HEK293 (cell line): Measurements from ENCODE around the gene CCND3.

Experiments used
- CTCF ChIA-PET: fragments of 350-600 bp; formaldehyde crosslinking; extraction: SDS; loops from one replicate; lab custom pipeline; 2021; ENCODE audit warnings: antibody characterized with exemption; lab: Yijun Ruan, JAX
- POLR2A ChIA-PET: fragments of 300-600 bp; formaldehyde crosslinking; extraction: SDS; loops from one replicate; lab custom pipeline; 2020; ENCODE audit warnings: antibody characterized with exemption, inconsistent platforms; lab: Yijun Ruan, JAX
- H3K27ac ChIP-seq: fragments of 200-500 bp; sonication (Bioruptor generic); 2 replicates; pipeline ENCODE4 v1.5.1; 2014; ENCODE audit warnings: low read depth, low read length, control low read depth, inconsistent platforms; ENCODE audit errors: extremely low read depth
- H3K36me3 ChIP-seq, 2 experiments: fragments of 200-500 bp in 1 of 2; sonication (Bioruptor generic) in 1 of 2; 1 replicate in 1 of 2; 2 replicates in 1 of 2; pipeline ENCODE4 v1.5.1; 2014 to 2017; ENCODE audit warnings: inconsistent platforms in 2 of 2, low read length in 2 of 2; ENCODE audit not compliant: control insufficient read depth in 2 of 2, insufficient read depth in 1 of 2
- H3K4me1 ChIP-seq: fragments of 200-500 bp; sonication (Bioruptor generic); 2 replicates; pipeline ENCODE4 v1.5.1; 2014; ENCODE audit warnings: mild to moderate bottlenecking, low read length, inconsistent platforms; ENCODE audit not compliant: control insufficient read depth, insufficient read depth
- H3K4me3 ChIP-seq: 2 replicates; pipeline ENCODE4 v1.5.1; 2011; ENCODE audit warnings: low read depth, mild to moderate bottlenecking, control low read depth, low read length, moderate library complexity
- H3K9me3 ChIP-seq: fragments of 200-500 bp; sonication (Bioruptor generic); 2 replicates; pipeline ENCODE4 v1.5.1; 2014; ENCODE audit warnings: low read depth, low read length, inconsistent platforms; ENCODE audit not compliant: control insufficient read depth, insufficient read depth
- BCL6B ChIP-seq: fragments of 450-650 bp; formaldehyde crosslinking; IDR thresholded peaks from 2 replicates; pipeline ENCODE4 v1.5.1; 2017; ENCODE audit warnings: missing biosample characterization, missing genetic modification characterization
- KLF7 ChIP-seq: fragments of 450-650 bp; formaldehyde crosslinking; IDR thresholded peaks from 2 replicates; pipeline ENCODE4 v1.5.1; 2016; ENCODE audit warnings: missing biosample characterization, missing genetic modification characterization, borderline replicate concordance
- PRDM1 ChIP-seq: fragments of 450-650 bp; formaldehyde crosslinking; IDR thresholded peaks from 2 replicates; pipeline ENCODE4; 2016; ENCODE audit warnings: missing biosample characterization, missing genetic modification characterization
- REPIN1 ChIP-seq: fragments of 450-650 bp; formaldehyde crosslinking; IDR thresholded peaks from 2 replicates; pipeline ENCODE4 v1.5.1; 2017; ENCODE audit warnings: missing biosample characterization, missing genetic modification characterization, low read depth
- ZFP3 ChIP-seq: fragments of 450-650 bp; formaldehyde crosslinking; IDR thresholded peaks from 2 replicates; pipeline ENCODE4 v1.5.1; 2016; ENCODE audit warnings: low read depth, missing biosample characterization, missing genetic modification characterization
- ZNF114 ChIP-seq: fragments of 450-650 bp; formaldehyde crosslinking; IDR thresholded peaks from 2 replicates; pipeline ENCODE4 v1.5.0; 2017; ENCODE audit warnings: missing biosample characterization, missing genetic modification characterization
- ZNF155 ChIP-seq: fragments of 450-650 bp; formaldehyde crosslinking; IDR thresholded peaks from 2 replicates; pipeline ENCODE4 v1.5.1; 2016; ENCODE audit warnings: missing biosample characterization, missing genetic modification characterization
- ZNF169 ChIP-seq: fragments of 450-650 bp; formaldehyde crosslinking; IDR thresholded peaks from 2 replicates; pipeline ENCODE4 v1.5.1; 2016; ENCODE audit warnings: missing biosample characterization, missing genetic modification characterization
- ZNF175 ChIP-seq: fragments of 450-650 bp; formaldehyde crosslinking; IDR thresholded peaks from 2 replicates; pipeline ENCODE4 v1.5.1; 2016; ENCODE audit warnings: missing biosample characterization, missing genetic modification characterization
- ZNF214 ChIP-seq: fragments of 450-650 bp; formaldehyde crosslinking; IDR thresholded peaks from 2 replicates; pipeline ENCODE4 v1.5.1; 2017; ENCODE audit warnings: missing biosample characterization, mild to moderate bottlenecking, missing genetic modification characterization, borderline replicate concordance
- ZNF274 ChIP-seq, 2 experiments: fragments of 200-500 bp in 1 of 2; fragments of 450-650 bp in 1 of 2; sonication (Bioruptor generic) in 1 of 2; formaldehyde crosslinking in 1 of 2; IDR thresholded peaks; 2 replicates each; pipeline versions ENCODE4 v1.5.1 to v1.6.1; 2014 to 2016; ENCODE audit warnings: borderline replicate concordance in 1 of 2, inconsistent platforms in 1 of 2, low read length in 1 of 2, missing biosample characterization in 1 of 2, missing genetic modification characterization in 1 of 2
- ZNF555 ChIP-seq: fragments of 450-650 bp; formaldehyde crosslinking; conservative IDR thresholded peaks from 2 replicates; pipeline ENCODE4 v1.5.1; 2017; ENCODE audit warnings: missing biosample characterization, mild to moderate bottlenecking, missing genetic modification characterization, inconsistent platforms
- ZNF654 ChIP-seq: fragments of 450-650 bp; formaldehyde crosslinking; IDR thresholded peaks from 2 replicates; pipeline ENCODE4 v1.5.1; 2016; ENCODE audit warnings: low read depth, missing biosample characterization, missing genetic modification characterization
- ZNF670 ChIP-seq: fragments of 450-650 bp; formaldehyde crosslinking; IDR thresholded peaks from 2 replicates; pipeline ENCODE4 v1.5.1; 2016; ENCODE audit warnings: missing biosample characterization, missing genetic modification characterization, low read depth
- ZNF707 ChIP-seq: fragments of 450-650 bp; formaldehyde crosslinking; IDR thresholded peaks from 2 replicates; pipeline ENCODE4 v1.5.1; 2016; ENCODE audit warnings: missing biosample characterization, missing genetic modification characterization
- ZNF785 ChIP-seq: fragments of 450-650 bp; formaldehyde crosslinking; IDR thresholded peaks from 2 replicates; pipeline ENCODE4 v1.5.1; 2016; ENCODE audit warnings: missing biosample characterization, missing genetic modification characterization
- ZNF792 ChIP-seq: fragments of 450-650 bp; formaldehyde crosslinking; IDR thresholded peaks from 2 replicates; pipeline ENCODE4 v1.5.1; 2016; ENCODE audit warnings: missing biosample characterization, missing genetic modification characterization
- TF ChIP-seq, protein P1 (sequence below): fragments of 450-650 bp; formaldehyde crosslinking; IDR thresholded peaks from 2 replicates; pipeline ENCODE4 v1.5.1; 2016; ENCODE audit warnings: missing biosample characterization, missing genetic modification characterization
- TF ChIP-seq, protein P2 (sequence below): fragments of 450-650 bp; formaldehyde crosslinking; optimal IDR thresholded peaks from 2 replicates; pipeline ENCODE3; 2016; ENCODE audit warnings: missing biosample characterization, mild to moderate bottlenecking, missing genetic modification characterization
- TF ChIP-seq, protein P3 (sequence below): fragments of 450-650 bp; formaldehyde crosslinking; IDR thresholded peaks from 2 replicates; pipeline ENCODE4 v1.5.1; 2016; ENCODE audit warnings: missing biosample characterization, missing genetic modification characterization
- TF ChIP-seq, protein P4 (sequence below): fragments of 450-650 bp; formaldehyde crosslinking; IDR thresholded peaks from 2 replicates; pipeline ENCODE4 v1.5.1; 2016; ENCODE audit warnings: missing biosample characterization, missing genetic modification characterization
- TF ChIP-seq, protein P5 (sequence below): fragments of 450-650 bp; formaldehyde crosslinking; IDR thresholded peaks from 2 replicates; pipeline ENCODE4 v1.5.1; 2017; ENCODE audit warnings: missing biosample characterization, missing genetic modification characterization
- TF ChIP-seq, protein P6 (sequence below): fragments of 450-650 bp; formaldehyde crosslinking; IDR thresholded peaks from 2 replicates; pipeline ENCODE4 v1.5.1; 2016; ENCODE audit warnings: missing biosample characterization, missing genetic modification characterization

Gene CCND3

GRCh38 chr6:41936073-41936837 is 5.4 kb downstream of the CCND3 start (continued):
- TF ChIP-seq, protein P1, sequence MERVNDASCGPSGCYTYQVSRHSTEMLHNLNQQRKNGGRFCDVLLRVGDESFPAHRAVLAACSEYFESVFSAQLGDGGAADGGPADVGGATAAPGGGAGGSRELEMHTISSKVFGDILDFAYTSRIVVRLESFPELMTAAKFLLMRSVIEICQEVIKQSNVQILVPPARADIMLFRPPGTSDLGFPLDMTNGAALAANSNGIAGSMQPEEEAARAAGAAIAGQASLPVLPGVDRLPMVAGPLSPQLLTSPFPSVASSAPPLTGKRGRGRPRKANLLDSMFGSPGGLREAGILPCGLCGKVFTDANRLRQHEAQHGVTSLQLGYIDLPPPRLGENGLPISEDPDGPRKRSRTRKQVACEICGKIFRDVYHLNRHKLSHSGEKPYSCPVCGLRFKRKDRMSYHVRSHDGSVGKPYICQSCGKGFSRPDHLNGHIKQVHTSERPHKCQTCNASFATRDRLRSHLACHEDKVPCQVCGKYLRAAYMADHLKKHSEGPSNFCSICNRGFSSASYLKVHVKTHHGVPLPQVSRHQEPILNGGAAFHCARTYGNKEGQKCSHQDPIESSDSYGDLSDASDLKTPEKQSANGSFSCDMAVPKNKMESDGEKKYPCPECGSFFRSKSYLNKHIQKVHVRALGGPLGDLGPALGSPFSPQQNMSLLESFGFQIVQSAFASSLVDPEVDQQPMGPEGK (tag by site-specific recombination): peak; percentile 67
- TF ChIP-seq ZNF114 (no peak), REPIN1 (tag by site-specific recombination) (no peak), PRDM1 (no peak), ZNF175 (tag by site-specific recombination) (no peak), ZFP3 (peak; percentile 15; the same call in 1 of the 2 replicates)
- TF ChIP-seq, protein P2, sequence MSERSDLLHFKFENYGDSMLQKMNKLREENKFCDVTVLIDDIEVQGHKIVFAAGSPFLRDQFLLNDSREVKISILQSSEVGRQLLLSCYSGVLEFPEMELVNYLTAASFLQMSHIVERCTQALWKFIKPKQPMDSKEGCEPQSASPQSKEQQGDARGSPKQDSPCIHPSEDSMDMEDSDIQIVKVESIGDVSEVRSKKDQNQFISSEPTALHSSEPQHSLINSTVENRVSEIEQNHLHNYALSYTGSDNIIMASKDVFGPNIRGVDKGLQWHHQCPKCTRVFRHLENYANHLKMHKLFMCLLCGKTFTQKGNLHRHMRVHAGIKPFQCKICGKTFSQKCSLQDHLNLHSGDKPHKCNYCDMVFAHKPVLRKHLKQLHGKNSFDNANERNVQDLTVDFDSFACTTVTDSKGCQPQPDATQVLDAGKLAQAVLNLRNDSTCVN: no peak

DNA sequence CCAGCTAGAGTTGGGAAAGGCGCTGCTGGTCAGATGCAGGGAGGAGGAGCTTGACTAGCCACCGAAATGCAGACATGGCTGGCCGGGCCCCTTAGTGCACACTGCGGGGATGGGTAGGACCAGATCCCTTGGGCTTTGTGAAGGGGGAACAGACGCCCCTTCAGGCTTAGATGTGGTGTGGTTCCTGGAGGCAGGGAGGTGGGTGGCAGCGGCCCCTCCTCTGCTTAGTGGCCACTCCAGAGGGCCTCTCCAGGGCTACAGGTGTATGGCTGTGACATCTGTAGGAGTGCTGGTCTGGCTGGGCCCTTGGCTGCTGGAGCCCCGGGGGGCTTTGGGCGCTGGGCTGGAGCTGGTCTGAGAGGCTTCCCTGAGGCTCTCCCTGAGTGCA is 5.9 kb downstream of the CCND3 start:
- ChIA-PET POLR2A (interaction anchor here (0.9 to 3.2 kb wide), 4 partner anchors 14 to 148 kb away, joined by 3 to 20 read pairs (median 4); partner anchors contain the start of genes BYSL, MED20 and TOMM6), CTCF (interaction anchor here (0.5 to 13.4 kb wide), 18 partner anchors 10 to 981 kb away, joined by 3 to 160 read pairs (median 3); partner anchors contain the start of genes BYSL, MED20 and TOMM6)
- no peaks in the 10 kb centered on the region for H3K9me3 ChIP-seq
- no peak overlapping the region for H3K4me3 ChIP-seq
- H3K36me3 ChIP-seq: peaks cover 13 to 78% of the 10 kb centered on the region in 2 experiments
- H3K4me1 ChIP-seq: peaks cover 20% of the 10 kb centered on the region
- no peak overlapping the region for H3K27ac ChIP-seq
- TF ChIP-seq ZNF670: no peak
- TF ChIP-seq, protein P3, sequence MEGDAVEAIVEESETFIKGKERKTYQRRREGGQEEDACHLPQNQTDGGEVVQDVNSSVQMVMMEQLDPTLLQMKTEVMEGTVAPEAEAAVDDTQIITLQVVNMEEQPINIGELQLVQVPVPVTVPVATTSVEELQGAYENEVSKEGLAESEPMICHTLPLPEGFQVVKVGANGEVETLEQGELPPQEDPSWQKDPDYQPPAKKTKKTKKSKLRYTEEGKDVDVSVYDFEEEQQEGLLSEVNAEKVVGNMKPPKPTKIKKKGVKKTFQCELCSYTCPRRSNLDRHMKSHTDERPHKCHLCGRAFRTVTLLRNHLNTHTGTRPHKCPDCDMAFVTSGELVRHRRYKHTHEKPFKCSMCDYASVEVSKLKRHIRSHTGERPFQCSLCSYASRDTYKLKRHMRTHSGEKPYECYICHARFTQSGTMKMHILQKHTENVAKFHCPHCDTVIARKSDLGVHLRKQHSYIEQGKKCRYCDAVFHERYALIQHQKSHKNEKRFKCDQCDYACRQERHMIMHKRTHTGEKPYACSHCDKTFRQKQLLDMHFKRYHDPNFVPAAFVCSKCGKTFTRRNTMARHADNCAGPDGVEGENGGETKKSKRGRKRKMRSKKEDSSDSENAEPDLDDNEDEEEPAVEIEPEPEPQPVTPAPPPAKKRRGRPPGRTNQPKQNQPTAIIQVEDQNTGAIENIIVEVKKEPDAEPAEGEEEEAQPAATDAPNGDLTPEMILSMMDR (tag by site-specific recombination): no peak
- no peak for TF ChIP-seq BCL6B (tag by site-specific recombination)
- TF ChIP-seq ZNF792: no peak
- TF ChIP-seq, protein P4, sequence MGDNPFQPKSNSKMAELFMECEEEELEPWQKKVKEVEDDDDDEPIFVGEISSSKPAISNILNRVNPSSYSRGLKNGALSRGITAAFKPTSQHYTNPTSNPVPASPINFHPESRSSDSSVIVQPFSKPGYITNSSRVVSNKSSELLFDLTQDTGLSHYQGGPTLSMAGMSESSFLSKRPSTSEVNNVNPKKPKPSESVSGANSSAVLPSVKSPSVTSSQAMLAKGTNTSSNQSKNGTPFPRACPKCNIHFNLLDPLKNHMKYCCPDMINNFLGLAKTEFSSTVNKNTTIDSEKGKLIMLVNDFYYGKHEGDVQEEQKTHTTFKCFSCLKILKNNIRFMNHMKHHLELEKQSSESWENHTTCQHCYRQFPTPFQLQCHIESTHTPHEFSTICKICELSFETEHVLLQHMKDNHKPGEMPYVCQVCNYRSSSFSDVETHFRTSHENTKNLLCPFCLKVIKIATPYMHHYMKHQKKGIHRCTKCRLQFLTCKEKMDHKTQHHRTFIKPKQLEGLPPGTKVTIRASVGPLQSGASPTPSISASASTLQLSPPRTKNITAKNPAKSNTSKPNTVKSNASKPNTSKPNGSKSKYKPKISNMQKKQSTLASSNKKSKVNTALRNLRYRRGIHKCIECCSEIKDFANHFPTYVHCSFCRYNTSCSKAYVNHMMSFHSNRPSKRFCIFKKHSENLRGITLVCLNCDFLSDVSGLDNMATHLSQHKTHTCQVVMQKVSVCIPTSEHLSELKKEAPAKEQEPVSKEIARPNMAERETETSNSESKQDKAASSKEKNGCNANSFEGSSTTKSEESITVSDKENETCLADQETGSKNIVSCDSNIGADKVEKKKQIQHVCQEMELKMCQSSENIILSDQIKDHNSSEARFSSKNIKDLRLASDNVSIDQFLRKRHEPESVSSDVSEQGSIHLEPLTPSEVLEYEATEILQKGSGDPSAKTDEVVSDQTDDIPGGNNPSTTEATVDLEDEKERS: no peak
- TF ChIP-seq, protein P5, sequence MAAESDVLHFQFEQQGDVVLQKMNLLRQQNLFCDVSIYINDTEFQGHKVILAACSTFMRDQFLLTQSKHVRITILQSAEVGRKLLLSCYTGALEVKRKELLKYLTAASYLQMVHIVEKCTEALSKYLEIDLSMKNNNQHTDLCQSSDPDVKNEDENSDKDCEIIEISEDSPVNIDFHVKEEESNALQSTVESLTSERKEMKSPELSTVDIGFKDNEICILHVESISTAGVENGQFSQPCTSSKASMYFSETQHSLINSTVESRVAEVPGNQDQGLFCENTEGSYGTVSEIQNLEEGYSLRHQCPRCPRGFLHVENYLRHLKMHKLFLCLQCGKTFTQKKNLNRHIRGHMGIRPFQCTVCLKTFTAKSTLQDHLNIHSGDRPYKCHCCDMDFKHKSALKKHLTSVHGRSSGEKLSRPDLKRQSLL: no peak
- TF ChIP-seq ZNF785 (tag by site-specific recombination): no peak
- TF ChIP-seq ZNF707 (tag by site-specific recombination): no peak
- TF ChIP-seq, protein P6, sequence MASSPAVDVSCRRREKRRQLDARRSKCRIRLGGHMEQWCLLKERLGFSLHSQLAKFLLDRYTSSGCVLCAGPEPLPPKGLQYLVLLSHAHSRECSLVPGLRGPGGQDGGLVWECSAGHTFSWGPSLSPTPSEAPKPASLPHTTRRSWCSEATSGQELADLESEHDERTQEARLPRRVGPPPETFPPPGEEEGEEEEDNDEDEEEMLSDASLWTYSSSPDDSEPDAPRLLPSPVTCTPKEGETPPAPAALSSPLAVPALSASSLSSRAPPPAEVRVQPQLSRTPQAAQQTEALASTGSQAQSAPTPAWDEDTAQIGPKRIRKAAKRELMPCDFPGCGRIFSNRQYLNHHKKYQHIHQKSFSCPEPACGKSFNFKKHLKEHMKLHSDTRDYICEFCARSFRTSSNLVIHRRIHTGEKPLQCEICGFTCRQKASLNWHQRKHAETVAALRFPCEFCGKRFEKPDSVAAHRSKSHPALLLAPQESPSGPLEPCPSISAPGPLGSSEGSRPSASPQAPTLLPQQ (tag by site-specific recombination): no peak
- TF ChIP-seq ZNF274 (IDR thresholded peaks at IDR 0.05; ENCODE audit: low read length): no peak
- TF ChIP-seq ZNF274 (tag by site-specific recombination; IDR thresholded peaks at IDR 0.05; ENCODE audit: borderline replicate concordance): no peak
- no peak for TF ChIP-seq ZNF214 (tag by site-specific recombination)
- TF ChIP-seq ZNF555: no peak
- no peak for TF ChIP-seq ZNF654
- TF ChIP-seq KLF7 (tag by site-specific recombination): no peak
- no peak for TF ChIP-seq ZNF169
- no peak for TF ChIP-seq ZNF155
